ENCODE data around the gene TGM4.

- TF ChIP-seq POLR2A (IDR thresholded peaks at IDR 0.05) (no peak), CTCF (IDR thresholded peaks at IDR 0.05) (no peak)
Observed at GRCh38 chr3:44832032-44832431, 42.4 kb upstream of the TGM4 start.

Data from testis (tissue), 2 donors.